NCI-H2107 (cell line): ENCODE data around the gene HK1.
A peak's percentile ranks its signal among the peaks of the same experiment; 100 is the strongest.
"Not testable (repeated sequence)": the region's sequence is repeated elsewhere in the genome, so short reads cannot be mapped to it uniquely, and the experiment has no call there.

Experiments used
- DNase-seq: peaks from one replicate; lab custom pipeline; 2025; lab: John Stamatoyannopoulos, UW

The HK1 gene

GRCh38 chr10:69278446-69278963 lies at the start of gene HK1:
Gene HK1, plus strand, starts transcription at chr10:69278496.
- DNase-seq: no peak

- DNase-seq: no peak
Measured at GRCh38 chr10:69229616-69229916, 48.7 kb upstream of the HK1 start.

GRCh38 chr10:69230128-69230527 lies 48.2 kb upstream of the HK1 start:
- DNase-seq: no peak

- no peak for DNase-seq
Measured at GRCh38 chr10:69232252-69232651, 46.0 kb upstream of the HK1 start.

- no peak for DNase-seq
Measured at GRCh38 chr10:69232736-69233480, 45.4 kb upstream of the HK1 start.

GRCh38 chr10:69234447-69234846 lies 43.8 kb upstream of the HK1 start:
- no peak for DNase-seq

- DNase-seq: peak; percentile 63
Measured at GRCh38 chr10:69237528-69238159, 40.7 kb upstream of the HK1 start.

- no peak for DNase-seq
Measured at GRCh38 chr10:69239136-69239535, 39.2 kb upstream of the HK1 start.

GRCh38 chr10:69239816-69240434 lies 38.4 kb upstream of the HK1 start:
- no peak for DNase-seq

GRCh38 chr10:69240455-69240854 lies 37.8 kb upstream of the HK1 start:
- DNase-seq: no peak

GRCh38 chr10:69241575-69241974 lies 36.7 kb upstream of the HK1 start:
- DNase-seq: no peak

- DNase-seq: no peak
Measured at GRCh38 chr10:69242040-69242851, 36.0 kb upstream of the HK1 start.

GRCh38 chr10:69242852-69243212 lies 35.5 kb upstream of the HK1 start:
- peak; percentile 49 for DNase-seq

- DNase-seq: no peak
Measured at GRCh38 chr10:69243817-69244216, 34.5 kb upstream of the HK1 start.

- no peak for DNase-seq
Measured at GRCh38 chr10:69246036-69246435, 32.3 kb upstream of the HK1 start.

- no peak for DNase-seq
Measured at GRCh38 chr10:69246581-69247312, 31.5 kb upstream of the HK1 start.

- no peak for DNase-seq
Measured at GRCh38 chr10:69247313-69247710, 31.0 kb upstream of the HK1 start.

GRCh38 chr10:69248117-69248730 lies 30.1 kb upstream of the HK1 start:
- DNase-seq: no peak

GRCh38 chr10:69250041-69250440 lies 28.3 kb upstream of the HK1 start:
- DNase-seq: no peak

GRCh38 chr10:69251417-69251816 lies 26.9 kb upstream of the HK1 start:
- not testable (repeated sequence) for DNase-seq

GRCh38 chr10:69253171-69253570 lies 25.1 kb upstream of the HK1 start:
- no peak for DNase-seq
